ENCODE measurements around the gene INPP5A. TPM values are rescaled to one million over a fixed set of nuclear protein-coding genes. Genes with fewer than 3 reads are reported as not detected.

INPP5A gene
- total and polyA plus RNA-seq, 2 experiments from 2014 or later: 41.2 to 53.6 TPM

DNA sequence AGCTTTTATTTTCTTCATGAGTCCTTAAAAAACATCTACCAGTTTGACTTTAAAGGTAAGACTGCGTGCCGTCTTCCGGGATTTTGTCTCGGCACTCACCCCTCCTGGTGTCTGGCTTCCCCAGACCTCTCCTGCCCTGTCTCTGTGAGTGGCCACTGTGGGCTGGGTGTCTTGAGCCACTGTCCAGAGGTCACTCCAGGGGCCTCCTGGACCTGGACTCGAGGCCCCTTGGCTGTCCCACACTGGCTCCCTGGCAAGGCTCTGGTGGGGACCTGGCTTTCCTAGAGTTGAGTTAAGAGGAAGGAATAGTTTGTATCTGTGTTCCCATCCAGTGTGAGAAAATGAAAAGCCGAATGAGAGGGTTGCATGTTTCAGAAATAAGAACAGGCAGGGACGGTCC is 152.8 kb downstream of the INPP5A start:
- no peaks in the 10 kb centered on the region for H3K79me2 ChIP-seq
- DNase-seq (ENCODE audit: low spot score): no peak
- H3K27ac ChIP-seq: no peak overlapping the region
- H2AFZ ChIP-seq: no peak overlapping the region
- H3K9me2 ChIP-seq (replicated peaks; ENCODE audit: insufficient read depth): no peaks in the 10 kb centered on the region
- 98% methylated on average over 7 of the region's 7 CpGs for WGBS (ENCODE audit: low lambda C conversion rate, missing lambda C conversion rate)
- H3K4me2 ChIP-seq: no peak overlapping the region
- H4K20me1 ChIP-seq (ENCODE audit: insufficient read depth, poor library complexity, severe bottlenecking): peaks cover 4% of the 10 kb centered on the region
- peaks cover 14% of the 10 kb centered on the region for H3K9me3 ChIP-seq (ENCODE audit: low read depth)
- TF ChIP-seq EZH2 (IDR thresholded peaks at IDR 0.05; ENCODE audit: borderline replicate concordance) (no peak), EZH2phosphoT487 (IDR thresholded peaks at IDR 0.05; ENCODE audit: low read depth, severe bottlenecking, unreplicated experiment) (no peak)
- TF ChIP-seq, protein P1, sequence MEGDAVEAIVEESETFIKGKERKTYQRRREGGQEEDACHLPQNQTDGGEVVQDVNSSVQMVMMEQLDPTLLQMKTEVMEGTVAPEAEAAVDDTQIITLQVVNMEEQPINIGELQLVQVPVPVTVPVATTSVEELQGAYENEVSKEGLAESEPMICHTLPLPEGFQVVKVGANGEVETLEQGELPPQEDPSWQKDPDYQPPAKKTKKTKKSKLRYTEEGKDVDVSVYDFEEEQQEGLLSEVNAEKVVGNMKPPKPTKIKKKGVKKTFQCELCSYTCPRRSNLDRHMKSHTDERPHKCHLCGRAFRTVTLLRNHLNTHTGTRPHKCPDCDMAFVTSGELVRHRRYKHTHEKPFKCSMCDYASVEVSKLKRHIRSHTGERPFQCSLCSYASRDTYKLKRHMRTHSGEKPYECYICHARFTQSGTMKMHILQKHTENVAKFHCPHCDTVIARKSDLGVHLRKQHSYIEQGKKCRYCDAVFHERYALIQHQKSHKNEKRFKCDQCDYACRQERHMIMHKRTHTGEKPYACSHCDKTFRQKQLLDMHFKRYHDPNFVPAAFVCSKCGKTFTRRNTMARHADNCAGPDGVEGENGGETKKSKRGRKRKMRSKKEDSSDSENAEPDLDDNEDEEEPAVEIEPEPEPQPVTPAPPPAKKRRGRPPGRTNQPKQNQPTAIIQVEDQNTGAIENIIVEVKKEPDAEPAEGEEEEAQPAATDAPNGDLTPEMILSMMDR (IDR thresholded peaks at IDR 0.05; ENCODE audit: poor library complexity): no peak
- peaks cover 6% of the 10 kb centered on the region for H3K4me1 ChIP-seq (ENCODE audit: insufficient read depth)
- no peaks in the 10 kb centered on the region for H3K36me3 ChIP-seq (replicated peaks; ENCODE audit: insufficient read depth, low read depth)
- H3K4me3 ChIP-seq: no peak overlapping the region
- no peaks in the 10 kb centered on the region for H3K27me3 ChIP-seq

DNA sequence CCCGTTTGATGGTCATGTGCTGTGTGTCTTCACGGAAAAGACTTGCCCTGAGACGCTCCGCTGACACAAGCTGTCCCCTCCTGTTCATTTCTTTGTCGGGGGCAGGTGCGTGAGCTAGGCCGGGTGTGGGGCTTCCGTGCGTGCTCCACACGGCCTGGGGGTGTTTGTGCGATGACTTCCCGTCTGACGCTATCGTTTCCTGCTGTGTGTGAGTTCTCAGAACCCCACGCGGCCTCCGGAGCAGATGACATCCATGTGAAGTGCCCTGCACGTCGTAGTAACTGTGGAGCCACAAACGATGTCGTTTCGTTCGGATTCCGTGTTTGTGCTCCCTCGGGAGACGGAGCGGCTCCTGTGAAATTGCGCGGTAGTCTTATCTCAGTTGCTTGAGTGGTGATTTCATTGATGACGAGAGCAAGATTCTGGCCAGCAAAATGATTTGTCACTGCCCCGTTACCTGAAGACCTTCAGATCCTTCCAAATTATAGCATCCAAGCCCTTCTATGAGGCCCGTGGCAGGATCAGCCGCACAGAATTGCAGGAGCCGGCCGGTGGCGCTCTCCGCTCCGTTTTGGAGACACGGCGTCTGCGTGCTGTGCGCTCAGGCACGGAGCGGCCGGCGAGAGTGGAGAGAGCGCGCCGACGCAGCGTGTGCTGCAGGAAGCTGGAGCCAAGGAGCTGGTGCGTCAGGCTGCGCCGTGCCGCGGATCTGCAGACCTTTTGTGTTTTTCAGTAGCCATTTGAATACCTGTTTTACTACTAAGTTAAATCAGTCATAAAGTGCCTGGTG is 153.4 kb downstream of the INPP5A start:
- peaks cover 2% of the 10 kb centered on the region for H4K20me1 ChIP-seq (ENCODE audit: insufficient read depth, poor library complexity, severe bottlenecking)
- H2AFZ ChIP-seq: no peak overlapping the region
- WGBS (ENCODE audit: low lambda C conversion rate, missing lambda C conversion rate): 97% methylated on average over 56 of the region's 56 CpGs
- no peaks in the 10 kb centered on the region for H3K9me2 ChIP-seq (replicated peaks; ENCODE audit: insufficient read depth)
- no peak overlapping the region for H3K4me3 ChIP-seq
- no peak overlapping the region for H3K4me2 ChIP-seq
- H3K27me3 ChIP-seq: no peaks in the 10 kb centered on the region
- no peak overlapping the region for H3K27ac ChIP-seq
- H3K9me3 ChIP-seq (ENCODE audit: low read depth): peaks cover 14% of the 10 kb centered on the region
- TF ChIP-seq, protein P1 (IDR thresholded peaks at IDR 0.05; ENCODE audit: poor library complexity): no peak
- TF ChIP-seq EZH2 (IDR thresholded peaks at IDR 0.05; ENCODE audit: borderline replicate concordance): no peak
- TF ChIP-seq EZH2phosphoT487 (IDR thresholded peaks at IDR 0.05; ENCODE audit: low read depth, severe bottlenecking, unreplicated experiment): no peak
- DNase-seq (ENCODE audit: low spot score): no peak
- peaks cover 2% of the 10 kb centered on the region for H3K4me1 ChIP-seq (ENCODE audit: insufficient read depth)
- no peaks in the 10 kb centered on the region for H3K79me2 ChIP-seq
- H3K36me3 ChIP-seq (replicated peaks; ENCODE audit: insufficient read depth, low read depth): no peaks in the 10 kb centered on the region

DNA sequence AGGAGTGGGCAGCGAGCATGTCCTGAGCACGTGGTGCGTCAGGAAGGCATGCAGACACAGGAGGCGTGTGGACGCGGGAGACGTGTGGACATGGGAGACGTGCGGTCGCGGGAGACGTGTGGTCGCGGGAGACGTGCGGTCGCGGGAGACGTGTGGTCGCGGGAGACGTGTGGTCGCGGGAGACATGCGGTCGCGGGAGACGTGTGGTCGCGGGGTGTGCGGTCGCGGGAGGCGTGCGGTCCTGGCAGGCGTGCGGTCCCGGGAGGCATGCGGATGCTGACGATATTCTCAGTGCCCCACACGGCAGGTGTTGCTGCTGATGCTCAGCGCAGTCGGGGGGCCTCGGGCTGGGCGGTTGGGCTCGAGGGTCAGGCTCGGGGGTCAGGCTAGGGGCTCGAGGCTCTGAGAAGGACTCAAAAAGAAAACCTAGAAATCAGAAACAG is 154.1 kb downstream of the INPP5A start:
- H3K79me2 ChIP-seq: no peaks in the 10 kb centered on the region
- no peak overlapping the region for H3K4me2 ChIP-seq
- no peak overlapping the region for H3K27ac ChIP-seq
- H3K9me2 ChIP-seq (replicated peaks; ENCODE audit: insufficient read depth): no peaks in the 10 kb centered on the region
- H2AFZ ChIP-seq: no peak overlapping the region
- no peaks in the 10 kb centered on the region for H3K27me3 ChIP-seq
- no peak overlapping the region for H3K4me3 ChIP-seq
- TF ChIP-seq EZH2 (IDR thresholded peaks at IDR 0.05; ENCODE audit: borderline replicate concordance) (no peak), EZH2phosphoT487 (IDR thresholded peaks at IDR 0.05; ENCODE audit: low read depth, severe bottlenecking, unreplicated experiment) (no peak)
- TF ChIP-seq, protein P1 (IDR thresholded peaks at IDR 0.05; ENCODE audit: poor library complexity): no peak
- no peaks in the 10 kb centered on the region for H4K20me1 ChIP-seq (ENCODE audit: insufficient read depth, poor library complexity, severe bottlenecking)
- no peaks in the 10 kb centered on the region for H3K36me3 ChIP-seq (replicated peaks; ENCODE audit: insufficient read depth, low read depth)
- no peak for DNase-seq (ENCODE audit: low spot score)
- no peaks in the 10 kb centered on the region for H3K4me1 ChIP-seq (ENCODE audit: insufficient read depth)
- WGBS (ENCODE audit: low lambda C conversion rate, missing lambda C conversion rate): 97% methylated on average over 25 of the region's 48 CpGs
- peaks cover 14% of the 10 kb centered on the region for H3K9me3 ChIP-seq (ENCODE audit: low read depth)
